SU-DHL-6 (cell line): ENCODE measurements around the gene HSP90AB1.

ENCODE experiments used
- EZH2phosphoT487 ChIP-seq: fragments of 200-600 bp; sonication (generic), shearing (Covaris generic); conservative IDR thresholded peaks from 2 replicates; pipeline ENCODE4 v1.6.1; 2018; ENCODE audit warnings: mild to moderate bottlenecking, antibody characterized with exemption, low read length, moderate library complexity, mixed read lengths
- TF ChIP-seq, protein P1 (sequence below): fragments of 200-600 bp; sonication (generic); IDR thresholded peaks from one replicate; pipeline ENCODE4 v1.5.1; 2017; ENCODE audit warnings: antibody characterized with exemption, mild to moderate bottlenecking, low read length, moderate library complexity; ENCODE audit not compliant: insufficient read depth, poor library complexity, severe bottlenecking

DNA sequence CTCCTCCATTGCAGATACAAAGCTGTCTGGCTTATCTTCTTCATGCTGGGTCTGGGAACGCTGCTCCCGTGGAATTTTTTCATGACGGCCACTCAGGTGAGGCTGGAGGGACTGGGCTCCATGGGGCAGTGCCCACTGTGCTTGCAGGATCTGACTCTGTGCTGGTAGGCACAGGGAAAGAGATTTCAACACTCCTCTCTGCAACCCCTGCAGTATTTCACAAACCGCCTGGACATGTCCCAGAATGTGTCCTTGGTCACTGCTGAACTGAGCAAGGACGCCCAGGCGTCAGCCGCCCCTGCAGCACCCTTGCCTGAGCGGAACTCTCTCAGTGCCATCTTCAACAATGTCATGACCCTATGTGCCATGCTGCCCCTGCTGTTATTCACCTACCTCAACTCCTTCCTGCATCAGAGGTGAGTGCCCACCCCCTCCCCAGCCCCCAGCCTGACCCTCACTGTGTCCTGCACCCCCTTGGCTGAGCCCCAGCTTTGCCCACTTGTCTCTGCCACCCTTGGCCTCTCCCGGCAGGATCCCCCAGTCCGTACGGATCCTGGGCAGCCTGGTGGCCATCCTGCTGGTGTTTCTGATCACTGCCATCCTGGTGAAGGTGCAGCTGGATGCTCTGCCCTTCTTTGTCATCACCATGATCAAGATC, 17.4 kb upstream of the HSP90AB1 start:
- TF ChIP-seq, protein P1, sequence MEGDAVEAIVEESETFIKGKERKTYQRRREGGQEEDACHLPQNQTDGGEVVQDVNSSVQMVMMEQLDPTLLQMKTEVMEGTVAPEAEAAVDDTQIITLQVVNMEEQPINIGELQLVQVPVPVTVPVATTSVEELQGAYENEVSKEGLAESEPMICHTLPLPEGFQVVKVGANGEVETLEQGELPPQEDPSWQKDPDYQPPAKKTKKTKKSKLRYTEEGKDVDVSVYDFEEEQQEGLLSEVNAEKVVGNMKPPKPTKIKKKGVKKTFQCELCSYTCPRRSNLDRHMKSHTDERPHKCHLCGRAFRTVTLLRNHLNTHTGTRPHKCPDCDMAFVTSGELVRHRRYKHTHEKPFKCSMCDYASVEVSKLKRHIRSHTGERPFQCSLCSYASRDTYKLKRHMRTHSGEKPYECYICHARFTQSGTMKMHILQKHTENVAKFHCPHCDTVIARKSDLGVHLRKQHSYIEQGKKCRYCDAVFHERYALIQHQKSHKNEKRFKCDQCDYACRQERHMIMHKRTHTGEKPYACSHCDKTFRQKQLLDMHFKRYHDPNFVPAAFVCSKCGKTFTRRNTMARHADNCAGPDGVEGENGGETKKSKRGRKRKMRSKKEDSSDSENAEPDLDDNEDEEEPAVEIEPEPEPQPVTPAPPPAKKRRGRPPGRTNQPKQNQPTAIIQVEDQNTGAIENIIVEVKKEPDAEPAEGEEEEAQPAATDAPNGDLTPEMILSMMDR = no peak
- TF ChIP-seq EZH2phosphoT487 = no peak
